ENCODE data around the gene TPX2.

GRCh38 chr20:31840906-31841816 lies 102.1 kb downstream of the TPX2 start:
- TF ChIP-seq SNAI2 (CRISPR knock-in tag; IDR thresholded peaks at IDR 0.05) (no peak), PATZ1 (CRISPR knock-in tag; IDR thresholded peaks at IDR 0.05; ENCODE audit: borderline replicate concordance) (no peak), ARNTL (CRISPR knock-in tag; IDR thresholded peaks at IDR 0.05; ENCODE audit: borderline replicate concordance, low read depth) (no peak), ZC3H10 (CRISPR knock-in tag; IDR thresholded peaks at IDR 0.05) (no peak), ZFP30 (CRISPR knock-in tag; IDR thresholded peaks at IDR 0.05) (no peak)
